SK-N-MC (cell line): Measurements from ENCODE around the gene HOMER3.

Experiments
- EZH2 ChIP-seq: fragments of 200-600 bp; sonication (generic); IDR thresholded peaks from one replicate; pipeline ENCODE4 v1.6.1; 2017; ENCODE audit warnings: antibody characterized with exemption
- POLR2AphosphoS5 ChIP-seq: IDR thresholded peaks from 2 replicates; pipeline ENCODE4 v1.6.1; 2012; ENCODE audit warnings: mild to moderate bottlenecking, low read depth, low read length, borderline replicate concordance

DNA sequence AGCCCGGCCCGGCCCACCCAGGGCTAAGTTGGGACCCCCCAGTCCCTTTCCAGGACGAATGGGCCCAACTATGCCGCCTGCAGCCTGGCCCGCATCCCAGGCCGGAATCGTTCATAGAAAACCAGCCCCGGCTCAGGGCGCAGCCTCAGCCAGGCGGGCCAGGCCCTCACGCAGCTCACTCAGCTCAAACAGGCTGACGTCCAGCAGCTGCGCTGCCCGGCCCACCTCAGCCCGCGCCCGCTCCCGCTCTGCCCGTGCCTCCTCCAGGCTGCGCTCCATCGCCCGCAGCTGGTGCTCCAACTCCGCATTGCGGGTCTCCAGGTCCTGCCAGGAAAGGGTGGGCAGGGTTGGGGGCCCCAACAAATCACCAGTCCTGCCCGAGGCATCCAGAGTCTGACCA lies 11.7 kb downstream of the HOMER3 start:
- TF ChIP-seq EZH2, result no peak
- no peak for TF ChIP-seq POLR2AphosphoS5
